Measurements from ENCODE around the gene GARRE1.

- TF ChIP-seq CTCF (conservative IDR thresholded peaks at IDR 0.05; ENCODE audit: low read depth in 2 of 2) (no peak), POLR2AphosphoS5 (IDR thresholded peaks at IDR 0.05; ENCODE audit: low read depth) (no peak), EZH2phosphoT487 (IDR thresholded peaks at IDR 0.05; ENCODE audit: unreplicated experiment) (no peak), REST (IDR thresholded peaks at IDR 0.05; ENCODE audit: unreplicated experiment) (no peak), ETS1 (IDR thresholded peaks at IDR 0.05) (no peak), EZH2 (IDR thresholded peaks at IDR 0.05; ENCODE audit: low read depth, unreplicated experiment) (no peak), CREB1 (CRISPR knock-in tag; IDR thresholded peaks at IDR 0.05; ENCODE audit: low read depth) (no peak), STAT1 (IDR thresholded peaks at IDR 0.05; ENCODE audit: unreplicated experiment) (no peak)
Measured at GRCh38 chr19:34243876-34244578, 10.3 kb upstream of the GARRE1 start.

Data from GM23338 (cell line).